SK-N-MC (cell line): ENCODE data around the gene TGFA.
A peak's percentile ranks its signal among the peaks of the same experiment; 100 is the strongest.

ENCODE experiments used
- DNase-seq: peaks from one replicate; pipeline ENCODE4 v3.0.0-alpha.2; 2011; ENCODE audit warnings: low read depth, low spot score
- H3K27ac ChIP-seq: fragments of 200-600 bp; sonication (generic); 2 replicates; pipeline ENCODE4 v1.5.1; 2016; ENCODE audit warnings: mixed run types
- H3K36me3 ChIP-seq: fragments of 200-600 bp; sonication (generic); 2 replicates; pipeline ENCODE4 v1.6.1; 2017; ENCODE audit warnings: antibody characterized with exemption, low read length, mixed read lengths; ENCODE audit not compliant: insufficient read depth
- H3K4me3 ChIP-seq: fragments of 200-600 bp; sonication (generic); 2 replicates; pipeline ENCODE4 v1.5.1; 2016
- H3K9ac ChIP-seq: fragments of 200-600 bp; sonication (generic); 2 replicates; pipeline ENCODE4 v1.8.0; 2017; ENCODE audit warnings: mixed run types, mixed read lengths; ENCODE audit not compliant: insufficient read length
- H3K9me3 ChIP-seq: fragments of 200-600 bp; sonication (generic); 2 replicates; pipeline ENCODE4 v1.6.1; 2017; ENCODE audit warnings: low read depth, mild to moderate bottlenecking, antibody characterized with exemption, low read length, moderate library complexity, mixed read lengths
- EZH2 ChIP-seq: fragments of 200-600 bp; sonication (generic); IDR thresholded peaks from one replicate; pipeline ENCODE4 v1.6.1; 2017; ENCODE audit warnings: antibody characterized with exemption
- FOXP2 ChIP-seq: optimal IDR thresholded peaks from 2 replicates; pipeline ENCODE3; 2011; ENCODE audit warnings: mild to moderate bottlenecking, moderate library complexity; ENCODE audit not compliant: insufficient read depth; ENCODE audit errors: extremely low read length, control extremely low read depth
- POLR2AphosphoS5 ChIP-seq: IDR thresholded peaks from 2 replicates; pipeline ENCODE4 v1.6.1; 2012; ENCODE audit warnings: mild to moderate bottlenecking, low read depth, low read length, borderline replicate concordance

The TGFA gene

GRCh38 chr2:70557171-70557838 is 3.7 kb upstream of the TGFA start:
- H3K36me3 ChIP-seq, result no peaks in the 10 kb centered on the region
- no peaks in the 10 kb centered on the region for H3K9me3 ChIP-seq
- no peak overlapping the region for H3K4me3 ChIP-seq
- DNase-seq, result no peak
- no peak overlapping the region for H3K27ac ChIP-seq
- H3K9ac ChIP-seq, result no peak overlapping the region
- no peak for TF ChIP-seq EZH2
- TF ChIP-seq POLR2AphosphoS5, result no peak
- no peak for TF ChIP-seq FOXP2

GRCh38 chr2:70556608-70557007 is 3.0 kb upstream of the TGFA start:
- no peaks in the 10 kb centered on the region for H3K36me3 ChIP-seq
- H3K27ac ChIP-seq, result no peak overlapping the region
- H3K4me3 ChIP-seq, result no peak overlapping the region
- DNase-seq, result no peak
- H3K9ac ChIP-seq, result no peak overlapping the region
- TF ChIP-seq POLR2AphosphoS5 (no peak), FOXP2 (no peak), EZH2 (no peak)
- H3K9me3 ChIP-seq, result no peaks in the 10 kb centered on the region

- no peak for DNase-seq
- no peak overlapping the region for H3K27ac ChIP-seq
- no peak overlapping the region for H3K9ac ChIP-seq
- peak overlapping the region; percentile 74 for H3K4me3 ChIP-seq
- TF ChIP-seq POLR2AphosphoS5 (no peak), FOXP2 (no peak), EZH2 (no peak)
- no peaks in the 10 kb centered on the region for H3K9me3 ChIP-seq
- no peaks in the 10 kb centered on the region for H3K36me3 ChIP-seq
Measured at GRCh38 chr2:70554338-70554892, 789 bp upstream of the TGFA start.

GRCh38 chr2:70553334-70553583 is 367 bp downstream of the TGFA start:
- H3K27ac ChIP-seq, result no peak overlapping the region
- no peaks in the 10 kb centered on the region for H3K9me3 ChIP-seq
- H3K36me3 ChIP-seq, result no peaks in the 10 kb centered on the region
- H3K9ac ChIP-seq, result no peak overlapping the region
- DNase-seq, result no peak
- peak overlapping the region; percentile 74 for H3K4me3 ChIP-seq
- TF ChIP-seq POLR2AphosphoS5 (no peak), FOXP2 (no peak), EZH2 (no peak)

- peak overlapping the region; percentile 74 for H3K4me3 ChIP-seq
- H3K9me3 ChIP-seq, result no peaks in the 10 kb centered on the region
- TF ChIP-seq POLR2AphosphoS5, result no peak
- peak; percentile 56 for TF ChIP-seq EZH2
- H3K36me3 ChIP-seq, result no peaks in the 10 kb centered on the region
- no peak overlapping the region for H3K27ac ChIP-seq
- no peak overlapping the region for H3K9ac ChIP-seq
- no peak for DNase-seq
Measured at GRCh38 chr2:70552501-70553333, 909 bp downstream of the TGFA start.

GRCh38 chr2:70551167-70551566 is 2.5 kb downstream of the TGFA start:
- Histone ChIP-seq H3K36me3 (no peaks in the 10 kb centered on the region), H3K27ac (no peak overlapping the region), H3K4me3 (no peak overlapping the region), H3K9me3 (no peaks in the 10 kb centered on the region), H3K9ac (no peak overlapping the region)
- TF ChIP-seq EZH2 (no peak), FOXP2 (no peak), POLR2AphosphoS5 (no peak)
- no peak for DNase-seq

- Histone ChIP-seq H3K36me3 (no peaks in the 10 kb centered on the region), H3K4me3 (no peak overlapping the region), H3K9me3 (no peaks in the 10 kb centered on the region), H3K27ac (no peak overlapping the region), H3K9ac (no peak overlapping the region)
- TF ChIP-seq EZH2 (no peak), FOXP2 (no peak), POLR2AphosphoS5 (no peak)
- DNase-seq, result no peak
Measured at GRCh38 chr2:70549962-70550361, 3.7 kb downstream of the TGFA start.

GRCh38 chr2:70549064-70549710 is 4.4 kb downstream of the TGFA start:
- H3K9me3 ChIP-seq, result no peaks in the 10 kb centered on the region
- H3K4me3 ChIP-seq, result no peak overlapping the region
- no peak for TF ChIP-seq EZH2
- TF ChIP-seq FOXP2, result no peak
- TF ChIP-seq POLR2AphosphoS5, result no peak
- DNase-seq, result no peak
- no peak overlapping the region for H3K27ac ChIP-seq
- H3K9ac ChIP-seq, result no peak overlapping the region
- H3K36me3 ChIP-seq, result no peaks in the 10 kb centered on the region

- Histone ChIP-seq H3K9ac (no peak overlapping the region), H3K36me3 (no peaks in the 10 kb centered on the region), H3K4me3 (no peak overlapping the region), H3K27ac (no peak overlapping the region), H3K9me3 (no peaks in the 10 kb centered on the region)
- TF ChIP-seq EZH2 (no peak), POLR2AphosphoS5 (no peak), FOXP2 (no peak)
- DNase-seq, result no peak
Measured at GRCh38 chr2:70548233-70548632, 5.4 kb downstream of the TGFA start.
